Activated B cell treated with CpG ODN at 0.5 μM for 24 hours (primary cell): ENCODE measurements around the gene IDI2. TPM values are rescaled to one million over a fixed set of nuclear protein-coding genes. Genes with fewer than 3 reads are reported as not detected.

Experiments
- ATAC-seq: fragments of 200-7000 bp; cut with Tn5 transposase; one replicate; pipeline ENCODE4 v1.10.0; 2021; ENCODE audit warnings: low read depth, mild to moderate bottlenecking, moderate library complexity
- CTCF ChIA-PET: fragments of 350-600 bp; sonication (Branson Sonifier 250); formaldehyde crosslinking; loops from one replicate; lab custom pipeline; 2021; ENCODE audit warnings: antibody characterized with exemption; lab: Charles Lee
- POLR2A ChIA-PET: fragments of 350-600 bp; sonication (Branson Sonifier 250); formaldehyde crosslinking; loops from one replicate; lab custom pipeline; 2021; ENCODE audit warnings: antibody characterized with exemption; lab: Charles Lee
- DNase-seq: peaks from one replicate; pipeline ENCODE4 v3.0.0; 2022
- H3K27ac Mint-ChIP-seq: one replicate; pipeline ENCODE4 v1.8.0; 2020; ENCODE audit warnings: mixed read lengths
- H3K27me3 Mint-ChIP-seq: one replicate; pipeline ENCODE4 v1.8.0; 2021; ENCODE audit warnings: mixed read lengths
- H3K36me3 Mint-ChIP-seq: one replicate; pipeline ENCODE4 v1.8.0; 2021; ENCODE audit warnings: low read depth, mixed read lengths
- H3K4me1 Mint-ChIP-seq: one replicate; pipeline ENCODE4 v1.8.0; 2021; ENCODE audit warnings: mixed read lengths
- H3K4me3 Mint-ChIP-seq: one replicate; pipeline ENCODE4 v1.8.0; 2020; ENCODE audit warnings: mild to moderate bottlenecking, mixed read lengths
- H3K9me3 Mint-ChIP-seq: one replicate; pipeline ENCODE4 v1.8.0; 2020; ENCODE audit warnings: mixed read lengths
- intact Hi-C: fragments of 100-400 bp; cut with micrococcal nuclease; formaldehyde crosslinking; loops from one replicate; pipeline ENCODE4 v1.15.1; 2024
- total RNA-seq: library from RNA; stranded (reverse); gene quantifications from 2 replicates; pipeline ENCODE4 v1.2.3, GENCODE V29; 2022
- TF ChIP-seq, protein P1 (sequence below): fragments of 200-600 bp; IDR thresholded peaks from one replicate; pipeline ENCODE4 v1.8.0; 2022; ENCODE audit warnings: antibody characterized with exemption, mild to moderate bottlenecking

The IDI2 gene
- total RNA-seq, 1 donor from 2014 or later: not detected

DNA sequence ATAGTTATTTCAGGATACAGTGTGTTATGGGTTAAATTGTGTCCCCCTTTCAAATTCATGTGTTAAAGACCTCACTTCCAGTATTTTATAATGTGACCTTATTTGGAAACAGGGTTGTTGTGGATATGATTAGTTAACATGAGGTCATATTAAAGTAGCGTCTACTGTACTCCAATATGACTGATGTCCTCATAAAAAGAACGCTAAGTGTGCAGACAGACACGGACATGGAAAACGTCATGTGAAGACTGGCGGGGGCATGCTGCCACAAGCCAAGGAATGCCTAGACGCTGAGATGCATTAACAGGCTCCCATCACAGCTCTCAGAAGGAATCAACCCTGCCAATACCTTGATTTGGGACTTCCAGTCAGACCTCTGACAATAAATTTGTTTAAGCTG lies 29.0 kb upstream of the IDI2 start:
- no peaks in the 10 kb centered on the region for H3K9me3 Mint-ChIP-seq
- TF ChIP-seq, protein P1, sequence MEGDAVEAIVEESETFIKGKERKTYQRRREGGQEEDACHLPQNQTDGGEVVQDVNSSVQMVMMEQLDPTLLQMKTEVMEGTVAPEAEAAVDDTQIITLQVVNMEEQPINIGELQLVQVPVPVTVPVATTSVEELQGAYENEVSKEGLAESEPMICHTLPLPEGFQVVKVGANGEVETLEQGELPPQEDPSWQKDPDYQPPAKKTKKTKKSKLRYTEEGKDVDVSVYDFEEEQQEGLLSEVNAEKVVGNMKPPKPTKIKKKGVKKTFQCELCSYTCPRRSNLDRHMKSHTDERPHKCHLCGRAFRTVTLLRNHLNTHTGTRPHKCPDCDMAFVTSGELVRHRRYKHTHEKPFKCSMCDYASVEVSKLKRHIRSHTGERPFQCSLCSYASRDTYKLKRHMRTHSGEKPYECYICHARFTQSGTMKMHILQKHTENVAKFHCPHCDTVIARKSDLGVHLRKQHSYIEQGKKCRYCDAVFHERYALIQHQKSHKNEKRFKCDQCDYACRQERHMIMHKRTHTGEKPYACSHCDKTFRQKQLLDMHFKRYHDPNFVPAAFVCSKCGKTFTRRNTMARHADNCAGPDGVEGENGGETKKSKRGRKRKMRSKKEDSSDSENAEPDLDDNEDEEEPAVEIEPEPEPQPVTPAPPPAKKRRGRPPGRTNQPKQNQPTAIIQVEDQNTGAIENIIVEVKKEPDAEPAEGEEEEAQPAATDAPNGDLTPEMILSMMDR: no peak
- H3K4me3 Mint-ChIP-seq: peak overlapping the region; percentile 62
- ChIA-PET POLR2A (no interaction called here), CTCF (no interaction called here)
- H3K27ac Mint-ChIP-seq: peak overlapping the region; percentile 46
- no peak for DNase-seq
- H3K27me3 Mint-ChIP-seq: no peaks in the 10 kb centered on the region
- H3K36me3 Mint-ChIP-seq: peaks cover 53% of the 10 kb centered on the region
- intact Hi-C loops: loop anchor here (5.0 kb wide), 1 partner anchor 917 kb away; the partner anchor contains the start of gene ZMYND11
- no peak for ATAC-seq
- peaks cover 74% of the 10 kb centered on the region for H3K4me1 Mint-ChIP-seq

DNA sequence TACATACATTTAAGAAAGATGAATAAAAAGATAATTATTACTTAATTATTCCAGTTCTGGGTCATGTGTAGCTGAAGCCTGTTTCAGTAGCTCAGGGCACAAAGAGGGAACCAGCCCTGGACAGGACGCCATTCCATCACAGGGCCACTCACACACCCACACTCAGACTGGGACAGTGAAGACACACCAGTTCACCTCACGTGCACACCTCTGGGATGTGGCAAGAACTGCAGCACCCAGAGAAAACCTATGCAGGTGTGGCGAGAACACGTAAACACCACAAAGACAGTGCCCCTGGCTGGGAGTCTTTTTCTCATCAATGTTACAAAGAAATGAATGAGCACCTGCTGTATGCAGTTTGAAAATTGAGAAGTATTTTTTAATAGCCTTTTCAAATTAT lies 24.9 kb upstream of the IDI2 start:
- intact Hi-C loops: no loop called here
- Mint-ChIP-seq H3K4me3 (peak overlapping the region; percentile 35), H3K36me3 (peaks cover 62% of the 10 kb centered on the region), H3K27ac (peak overlapping the region; percentile 53), H3K4me1 (peaks cover 71% of the 10 kb centered on the region), H3K9me3 (no peaks in the 10 kb centered on the region), H3K27me3 (no peaks in the 10 kb centered on the region)
- CTCF ChIA-PET: no interaction called here
- ATAC-seq (no peak), DNase-seq (no peak)
- TF ChIP-seq, protein P1: no peak
- POLR2A ChIA-PET: interaction anchor here (0.5 to 4.9 kb wide), 3 partner anchors 14 to 119 kb away, joined by 6 to 69 read pairs (median 45); partner anchors contain the start of gene LARP4B

DNA sequence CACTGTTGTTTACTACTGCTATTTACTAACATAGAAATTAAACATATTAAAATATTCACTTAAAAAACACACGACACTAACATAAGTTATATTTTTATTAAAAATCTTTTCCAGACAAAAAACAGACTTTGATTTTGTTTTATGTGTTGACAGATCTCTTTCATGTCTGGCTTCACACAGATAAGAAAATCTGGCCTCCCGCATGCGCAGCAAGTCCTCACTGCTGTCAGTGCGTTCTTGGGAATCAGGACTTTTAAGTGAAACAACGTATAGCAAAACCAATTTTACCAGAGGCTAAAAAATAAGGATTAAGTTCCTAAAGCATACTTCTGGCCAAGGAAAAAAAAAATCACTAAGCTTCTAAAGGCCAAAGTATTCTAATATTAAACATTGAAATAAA lies 24.5 kb upstream of the IDI2 start:
- no peak for DNase-seq
- ATAC-seq: no peak
- Mint-ChIP-seq H3K27ac (peak overlapping the region; percentile 98), H3K4me3 (peak overlapping the region; percentile 94), H3K36me3 (peaks cover 65% of the 10 kb centered on the region), H3K4me1 (peaks cover 71% of the 10 kb centered on the region), H3K9me3 (no peaks in the 10 kb centered on the region), H3K27me3 (no peaks in the 10 kb centered on the region)
- TF ChIP-seq, protein P1: no peak
- ChIA-PET POLR2A (interaction anchor here (0.5 to 4.9 kb wide), 4 partner anchors 14 to 913 kb away, joined by 5 to 69 read pairs (median 26); partner anchors contain the start of gene LARP4B), CTCF (no interaction called here)
- intact Hi-C loops: no loop called here

DNA sequence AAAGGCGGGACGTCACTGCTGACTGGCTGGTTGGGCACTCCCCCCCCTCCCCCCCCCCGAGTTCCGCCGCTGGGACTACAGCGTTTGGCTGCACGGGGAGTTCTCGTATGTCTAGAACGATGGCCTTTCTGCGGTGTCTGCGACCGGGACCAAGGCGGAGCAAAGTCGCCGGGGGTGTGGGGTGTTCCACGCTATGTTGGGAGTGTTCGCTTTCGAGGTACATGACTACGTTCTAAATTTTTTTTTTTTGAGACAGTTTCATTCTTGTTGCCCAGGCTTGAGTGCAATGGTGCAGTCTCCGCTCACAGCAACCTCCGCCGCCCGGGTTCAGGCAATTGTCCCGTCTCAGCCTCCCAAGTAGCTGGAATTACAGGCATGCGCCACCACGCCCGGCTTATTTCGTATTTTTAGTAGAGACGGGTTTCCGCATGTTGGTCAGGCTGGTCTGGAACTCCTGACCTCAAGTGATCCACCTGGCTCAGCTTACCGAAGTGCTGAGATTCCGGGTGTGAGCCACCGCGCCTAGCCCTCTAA lies 23.8 kb upstream of the IDI2 start:
- TF ChIP-seq, protein P1: no peak
- no peak for DNase-seq
- Mint-ChIP-seq H3K4me1 (peaks cover 71% of the 10 kb centered on the region), H3K4me3 (peak overlapping the region; percentile 94), H3K27me3 (no peaks in the 10 kb centered on the region), H3K27ac (peak overlapping the region; percentile 98), H3K36me3 (peaks cover 66% of the 10 kb centered on the region), H3K9me3 (no peaks in the 10 kb centered on the region)
- intact Hi-C loops: loop anchor here (1.0 to 10.0 kb wide), 5 partner anchors 61 to 732 kb away; partner anchors contain the start of genes GTPBP4 and LARP4B
- ATAC-seq: no peak
- POLR2A ChIA-PET: interaction anchor here (0.7 to 4.9 kb wide), 16 partner anchors 8 to 913 kb away, joined by 3 to 69 read pairs (median 6); partner anchors contain the start of genes GTPBP4, LARP4B and WDR37
- CTCF ChIA-PET: no interaction called here

DNA sequence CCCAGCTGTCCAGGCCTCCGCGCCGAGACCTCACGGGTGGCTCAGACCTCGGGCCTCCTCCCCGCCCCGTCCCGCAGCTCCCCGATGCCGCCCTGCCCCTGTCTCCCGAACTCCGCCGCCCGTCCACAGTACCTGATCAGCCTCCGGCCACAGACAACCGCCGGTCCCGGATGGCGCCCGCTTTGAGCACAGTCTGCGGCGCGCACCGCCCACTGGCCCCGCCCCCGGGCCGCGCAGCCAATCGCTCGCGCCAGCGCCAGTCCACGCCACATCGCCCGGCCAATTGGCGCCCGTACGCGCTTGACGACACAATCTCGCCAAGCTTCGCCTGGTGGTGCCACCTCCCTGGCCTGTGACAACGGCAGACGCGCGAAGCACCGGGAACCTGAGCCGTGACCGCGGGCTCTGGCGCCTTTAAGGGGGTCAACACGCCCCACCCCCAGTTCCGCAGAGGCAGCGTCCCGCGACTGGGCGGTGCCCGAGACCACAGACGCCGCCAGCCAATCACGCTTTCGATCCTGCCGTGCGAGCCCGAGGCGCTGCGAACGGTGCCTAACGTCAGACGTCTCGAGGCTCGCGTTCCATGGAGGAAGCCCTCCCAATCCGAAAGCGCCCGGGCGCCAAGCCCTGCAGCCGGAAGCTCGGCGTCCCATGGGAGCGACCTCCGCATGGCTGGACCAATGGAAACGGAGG lies 23.2 kb upstream of the IDI2 start, which contains the start of gene IDI1:
TSS of gene IDI1 (minus strand) at position 388 of the 693 bp plus-strand sequence. CDS start at position 272, 116 bp downstream.
- DNase-seq (peak; percentile 96), ATAC-seq (peak; percentile 77)
- Mint-ChIP-seq H3K4me1 (peaks cover 71% of the 10 kb centered on the region), H3K27ac (peak within 1 kb of the TSS; percentile 98), H3K27me3 (no peaks in the 10 kb centered on the region), H3K4me3 (peak within 1 kb of the TSS; percentile 94), H3K9me3 (no peaks in the 10 kb centered on the region), H3K36me3 (peaks cover 67% of the 10 kb centered on the region)
- intact Hi-C loops: loop anchor here (1.0 to 10.0 kb wide), 6 partner anchors 7 to 732 kb away; partner anchors contain the start of genes GTPBP4, LARP4B and WDR37
- TF ChIP-seq, protein P1: no peak
- CTCF ChIA-PET: no interaction called here
- POLR2A ChIA-PET: interaction anchor here (0.5 to 4.9 kb wide), 20 partner anchors 9 to 912 kb away, joined by 3 to 69 read pairs (median 4); partner anchors contain the start of genes GTPBP4, LARP4B and WDR37
